ENCODE data around the gene PACRG. TPM values are rescaled to one million over a fixed set of nuclear protein-coding genes. Genes with fewer than 3 reads are reported as not detected.

The PACRG gene
- total and polyA plus RNA-seq, 2 of the 8 experiments (the other 6 are each of a cell fraction or from before 2014, with no cell fraction given), result 0.44 to 0.54 TPM

DNA sequence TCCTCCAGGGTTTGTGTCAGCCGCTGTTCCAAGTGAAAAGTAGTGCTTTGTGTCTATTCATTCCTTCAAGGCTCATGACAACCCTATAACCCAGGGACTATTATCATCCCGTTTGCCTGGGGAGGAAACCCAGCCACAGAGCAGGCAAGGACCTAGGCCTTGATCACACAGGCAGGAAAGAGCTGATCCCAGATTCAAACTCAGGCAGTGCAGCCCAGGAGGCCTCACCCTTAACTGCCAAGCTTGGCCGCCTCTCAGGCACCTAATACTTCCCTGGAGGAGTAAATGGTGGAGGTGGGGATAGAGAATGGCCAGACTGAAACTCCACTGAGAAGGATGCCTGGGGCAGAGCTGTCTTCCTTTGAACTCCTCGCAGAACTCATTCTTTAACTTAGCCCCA lies 471.6 kb downstream of the PACRG start (continued):
- TF ChIP-seq MAFK (IDR thresholded peaks at IDR 0.05; ENCODE audit: low read depth, low read length) (no peak), KDM4A (IDR thresholded peaks at IDR 0.05; ENCODE audit: low read depth, low read length, severe bottlenecking) (no peak), ASH2L (IDR thresholded peaks at IDR 0.05; ENCODE audit: low read length) (no peak), CEBPB (IDR thresholded peaks at IDR 0.05; ENCODE audit: low read depth, low read length) (no peak), RFX5 (IDR thresholded peaks at IDR 0.05; ENCODE audit: borderline replicate concordance, low read depth, low read length) (no peak)
